ENCODE results near the gene TWIST2. TPM values are rescaled to one million over a fixed set of nuclear protein-coding genes. Genes with fewer than 3 reads are reported as not detected.

TWIST2 gene
- total RNA-seq, 2 donors from 2014 or later: 7.5 to 40.5 TPM

DNA sequence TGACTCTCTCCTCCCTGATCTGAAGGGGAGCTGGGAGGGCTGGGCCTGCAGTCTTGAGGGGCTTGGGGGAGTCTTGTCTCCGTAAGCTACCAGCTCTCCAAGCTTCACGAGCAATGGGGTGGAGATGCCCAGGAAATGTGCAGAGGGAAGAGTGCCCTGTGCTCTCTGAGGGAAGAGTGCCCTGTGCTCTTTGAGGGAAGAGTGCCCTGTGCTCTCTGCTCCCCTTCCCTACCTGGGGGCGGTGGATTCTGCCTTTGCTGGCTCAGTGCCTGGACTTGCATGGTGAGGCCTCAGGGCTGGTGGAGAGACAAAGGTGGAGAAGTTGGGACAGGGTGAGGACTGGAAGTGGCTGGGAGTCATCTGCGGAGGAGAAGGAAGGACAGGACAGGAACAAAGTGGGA is 72.7 kb downstream of the TWIST2 start:
- Histone ChIP-seq H3K9me3 (no peaks in the 10 kb centered on the region), H3K27ac (no peak overlapping the region), H3K4me3 (no peak overlapping the region), H3K27me3 (no peaks in the 10 kb centered on the region), H3K4me1 (no peaks in the 10 kb centered on the region), H3K36me3 (replicated peaks in 1 of 2; ENCODE audit: insufficient read depth in 1 of 2, low read depth in 2 of 2) (no peaks in the 10 kb centered on the region)
- no peak for TF ChIP-seq POLR2A (IDR thresholded peaks at IDR 0.05)
- TF ChIP-seq, protein P1, sequence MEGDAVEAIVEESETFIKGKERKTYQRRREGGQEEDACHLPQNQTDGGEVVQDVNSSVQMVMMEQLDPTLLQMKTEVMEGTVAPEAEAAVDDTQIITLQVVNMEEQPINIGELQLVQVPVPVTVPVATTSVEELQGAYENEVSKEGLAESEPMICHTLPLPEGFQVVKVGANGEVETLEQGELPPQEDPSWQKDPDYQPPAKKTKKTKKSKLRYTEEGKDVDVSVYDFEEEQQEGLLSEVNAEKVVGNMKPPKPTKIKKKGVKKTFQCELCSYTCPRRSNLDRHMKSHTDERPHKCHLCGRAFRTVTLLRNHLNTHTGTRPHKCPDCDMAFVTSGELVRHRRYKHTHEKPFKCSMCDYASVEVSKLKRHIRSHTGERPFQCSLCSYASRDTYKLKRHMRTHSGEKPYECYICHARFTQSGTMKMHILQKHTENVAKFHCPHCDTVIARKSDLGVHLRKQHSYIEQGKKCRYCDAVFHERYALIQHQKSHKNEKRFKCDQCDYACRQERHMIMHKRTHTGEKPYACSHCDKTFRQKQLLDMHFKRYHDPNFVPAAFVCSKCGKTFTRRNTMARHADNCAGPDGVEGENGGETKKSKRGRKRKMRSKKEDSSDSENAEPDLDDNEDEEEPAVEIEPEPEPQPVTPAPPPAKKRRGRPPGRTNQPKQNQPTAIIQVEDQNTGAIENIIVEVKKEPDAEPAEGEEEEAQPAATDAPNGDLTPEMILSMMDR (IDR thresholded peaks at IDR 0.05): no peak
- 69 to 74% methylated on average over 4 of the region's 4 CpGs for WGBS, 2 donors
- intact Hi-C loops (cut with DNase I): no loop called here
- ATAC-seq: no peak
- DNase-seq: peak in 1 of 4 donors; percentile 3

DNA sequence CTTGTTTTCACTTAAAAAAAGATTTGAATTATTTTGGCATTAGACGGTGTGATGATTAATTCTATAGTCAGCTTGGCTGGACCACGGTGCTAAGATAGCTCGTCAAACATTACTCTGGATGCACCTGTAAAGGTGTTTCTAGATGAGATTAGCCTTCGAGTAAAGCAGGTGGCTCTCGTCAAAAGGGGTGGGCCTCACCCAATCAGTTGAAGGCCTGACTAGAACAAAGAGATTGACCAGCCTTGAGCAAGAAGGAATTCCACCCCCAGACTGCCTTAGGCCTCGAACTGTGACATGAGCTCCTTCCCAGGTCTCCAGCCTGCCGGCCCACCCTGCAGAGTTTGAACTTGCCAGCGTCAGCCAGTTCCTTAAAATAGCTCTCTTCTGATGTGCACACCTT is 73.4 kb downstream of the TWIST2 start:
- intact Hi-C loops (cut with DNase I): no loop called here
- no peak overlapping the region for H3K27ac ChIP-seq
- no peaks in the 10 kb centered on the region for H3K9me3 ChIP-seq
- 59 to 65% methylated on average over 8 of the region's 8 CpGs for WGBS, 2 donors
- H3K27me3 ChIP-seq: no peaks in the 10 kb centered on the region
- no peaks in the 10 kb centered on the region for H3K36me3 ChIP-seq (replicated peaks in 1 of 2; ENCODE audit: insufficient read depth in 1 of 2, low read depth in 2 of 2)
- TF ChIP-seq, protein P1 (IDR thresholded peaks at IDR 0.05): no peak
- TF ChIP-seq POLR2A (IDR thresholded peaks at IDR 0.05): no peak
- H3K4me1 ChIP-seq: no peaks in the 10 kb centered on the region
- DNase-seq: peak in 1 of 4 donors; percentile 2
- no peak for ATAC-seq
- no peak overlapping the region for H3K4me3 ChIP-seq

DNA sequence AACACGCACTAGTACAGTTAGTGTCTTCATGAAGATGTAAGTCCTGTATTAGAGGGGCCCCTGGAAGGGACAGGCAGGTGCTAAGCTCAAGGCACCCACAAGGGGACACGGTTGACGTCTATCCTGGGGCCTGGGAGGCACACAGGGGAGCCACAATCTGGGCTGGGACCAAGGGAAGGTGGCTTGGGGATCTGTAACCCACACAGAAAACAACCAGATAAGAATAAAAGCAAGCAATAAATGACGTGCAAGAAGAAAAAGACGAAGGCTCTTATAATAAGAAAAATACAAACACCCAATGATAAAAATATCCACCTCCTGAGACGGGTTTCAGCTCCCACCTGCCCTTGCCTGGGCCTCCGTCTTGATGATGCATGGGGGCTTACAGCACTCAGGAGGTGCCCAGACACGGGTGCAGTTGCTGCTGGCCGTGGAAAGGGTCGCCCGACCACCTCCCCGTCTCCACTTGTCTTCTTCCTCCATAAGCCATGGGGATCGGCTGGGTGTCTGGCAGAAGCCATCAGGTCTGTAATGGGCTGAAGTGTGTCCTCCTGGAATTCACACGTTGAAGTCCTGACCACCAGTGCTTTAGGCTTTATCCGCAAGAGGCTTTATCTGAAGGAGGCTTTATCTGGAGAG is 73.9 kb downstream of the TWIST2 start:
- 61 to 64% methylated on average over 15 of the region's 15 CpGs for WGBS, 2 donors
- Histone ChIP-seq H3K4me1 (no peaks in the 10 kb centered on the region), H3K4me3 (no peak overlapping the region), H3K9me3 (no peaks in the 10 kb centered on the region), H3K27me3 (no peaks in the 10 kb centered on the region), H3K36me3 (replicated peaks in 1 of 2; ENCODE audit: insufficient read depth in 1 of 2, low read depth in 2 of 2) (no peaks in the 10 kb centered on the region), H3K27ac (no peak overlapping the region)
- ATAC-seq: no peak
- TF ChIP-seq, protein P1 (IDR thresholded peaks at IDR 0.05): no peak
- no peak for TF ChIP-seq POLR2A (IDR thresholded peaks at IDR 0.05)
- intact Hi-C loops (cut with DNase I): no loop called here
- peak in 1 of 4 donors; percentile 0 for DNase-seq

DNA sequence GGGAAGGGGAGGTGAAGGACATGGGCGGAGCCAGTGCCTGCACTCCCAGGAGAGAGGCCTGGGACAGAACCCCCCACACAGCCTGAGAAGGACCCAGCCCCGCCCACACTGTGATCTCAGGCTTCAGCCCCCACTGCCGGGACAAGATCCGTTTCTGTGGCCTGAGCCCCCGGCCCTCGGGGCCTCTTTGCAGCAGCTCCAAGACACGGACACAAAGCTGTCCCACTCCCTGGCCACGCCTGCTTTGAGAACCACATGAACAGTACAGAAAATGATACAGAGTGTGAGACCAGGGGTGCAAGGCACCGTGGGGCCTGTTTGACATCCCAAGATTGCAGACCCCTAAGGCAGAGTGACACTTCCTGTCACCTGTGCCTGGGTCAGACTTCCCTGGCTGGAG is 74.5 kb downstream of the TWIST2 start:
- TF ChIP-seq POLR2A (IDR thresholded peaks at IDR 0.05): no peak
- TF ChIP-seq, protein P1 (IDR thresholded peaks at IDR 0.05): no peak
- Histone ChIP-seq H3K9me3 (no peaks in the 10 kb centered on the region), H3K27me3 (no peaks in the 10 kb centered on the region), H3K27ac (no peak overlapping the region), H3K36me3 (replicated peaks in 1 of 2; ENCODE audit: insufficient read depth in 1 of 2, low read depth in 2 of 2) (no peaks in the 10 kb centered on the region), H3K4me1 (no peaks in the 10 kb centered on the region), H3K4me3 (no peak overlapping the region)
- WGBS, 2 donors: 35 to 57% methylated on average over 7 to 9 of the region's 9 CpGs
- ATAC-seq: no peak
- peak in 1 of 4 donors; percentile 6 for DNase-seq
- intact Hi-C loops (cut with DNase I): no loop called here

DNA sequence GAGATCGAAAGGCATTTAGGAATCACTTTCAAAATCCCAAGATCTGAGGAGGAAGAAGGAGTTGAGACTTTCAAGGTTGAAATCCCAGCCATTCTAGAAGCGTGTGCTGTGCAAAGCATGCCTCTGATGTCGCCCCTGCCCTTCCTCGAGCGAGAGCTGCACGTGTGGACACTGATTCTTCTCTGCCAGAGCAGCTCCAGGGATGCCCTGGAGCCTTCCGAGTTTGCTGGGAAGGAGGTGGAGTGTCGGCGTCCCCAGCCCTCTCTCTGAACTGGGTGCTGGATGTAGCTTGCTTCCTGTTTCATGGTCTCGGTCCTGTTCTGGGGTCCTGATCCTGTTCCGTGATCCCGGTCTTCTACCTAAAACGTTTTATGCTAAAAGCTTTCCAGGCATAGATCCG is 76.1 kb downstream of the TWIST2 start:
- Histone ChIP-seq H3K4me3 (no peak overlapping the region), H3K27ac (no peak overlapping the region), H3K9me3 (no peaks in the 10 kb centered on the region), H3K27me3 (no peaks in the 10 kb centered on the region), H3K4me1 (no peaks in the 10 kb centered on the region), H3K36me3 (replicated peaks in 1 of 2; ENCODE audit: insufficient read depth in 1 of 2, low read depth in 2 of 2) (no peaks in the 10 kb centered on the region)
- no peak for ATAC-seq
- TF ChIP-seq POLR2A (IDR thresholded peaks at IDR 0.05): no peak
- TF ChIP-seq, protein P1 (IDR thresholded peaks at IDR 0.05): no peak
- DNase-seq: peak in 1 of 4 donors; percentile 0
- 65 to 68% methylated on average over 14 of the region's 14 CpGs for WGBS, 2 donors
- intact Hi-C loops (cut with DNase I): no loop called here
